ENCODE measurements around the gene CDKN2B-AS1.

GRCh38 chr9:22141908-22142307 is 147.3 kb downstream of the CDKN2B-AS1 start:
- TF ChIP-seq, protein P1, sequence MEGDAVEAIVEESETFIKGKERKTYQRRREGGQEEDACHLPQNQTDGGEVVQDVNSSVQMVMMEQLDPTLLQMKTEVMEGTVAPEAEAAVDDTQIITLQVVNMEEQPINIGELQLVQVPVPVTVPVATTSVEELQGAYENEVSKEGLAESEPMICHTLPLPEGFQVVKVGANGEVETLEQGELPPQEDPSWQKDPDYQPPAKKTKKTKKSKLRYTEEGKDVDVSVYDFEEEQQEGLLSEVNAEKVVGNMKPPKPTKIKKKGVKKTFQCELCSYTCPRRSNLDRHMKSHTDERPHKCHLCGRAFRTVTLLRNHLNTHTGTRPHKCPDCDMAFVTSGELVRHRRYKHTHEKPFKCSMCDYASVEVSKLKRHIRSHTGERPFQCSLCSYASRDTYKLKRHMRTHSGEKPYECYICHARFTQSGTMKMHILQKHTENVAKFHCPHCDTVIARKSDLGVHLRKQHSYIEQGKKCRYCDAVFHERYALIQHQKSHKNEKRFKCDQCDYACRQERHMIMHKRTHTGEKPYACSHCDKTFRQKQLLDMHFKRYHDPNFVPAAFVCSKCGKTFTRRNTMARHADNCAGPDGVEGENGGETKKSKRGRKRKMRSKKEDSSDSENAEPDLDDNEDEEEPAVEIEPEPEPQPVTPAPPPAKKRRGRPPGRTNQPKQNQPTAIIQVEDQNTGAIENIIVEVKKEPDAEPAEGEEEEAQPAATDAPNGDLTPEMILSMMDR (IDR thresholded peaks at IDR 0.05; ENCODE audit: low read depth, low read length) = no peak
- TF ChIP-seq EZH2phosphoT487 (IDR thresholded peaks at IDR 0.05; ENCODE audit: low read depth) = no peak
